ENCODE data around the gene TEX30. TPM values are rescaled to one million over a fixed set of nuclear protein-coding genes. Genes with fewer than 3 reads are reported as not detected.

The TEX30 gene
- total RNA-seq, 2 experiments from 2014 or later: 30.3 to 32.9 TPM

- H3K4me1 Mint-ChIP-seq: no peaks in the 10 kb centered on the region
- H3K36me3 Mint-ChIP-seq (ENCODE audit: low read depth): no peaks in the 10 kb centered on the region
- no peak overlapping the region for H3K4me3 Mint-ChIP-seq
- H3K27ac Mint-ChIP-seq: no peak overlapping the region
- H3K9me3 Mint-ChIP-seq: peaks cover 10% of the 10 kb centered on the region
- CTCF ChIA-PET: interaction anchor here (0.5 to 0.7 kb wide), 2 partner anchors 42 to 113 kb away, joined by 3 read pairs; no protein-coding TSS in a partner anchor
- DNase-seq: no peak
- peaks cover 60% of the 10 kb centered on the region for H3K27me3 Mint-ChIP-seq
- POLR2A ChIA-PET: no interaction called here
These were observed 31.1 kb downstream of the TEX30 start for GRCh38 chr13:102742506-102742905.

GRCh38 chr13:102742101-102742500 is 31.5 kb downstream of the TEX30 start:
- DNase-seq: no peak
- Mint-ChIP-seq H3K9me3 (peaks cover 10% of the 10 kb centered on the region), H3K4me1 (no peaks in the 10 kb centered on the region), H3K36me3 (ENCODE audit: low read depth) (no peaks in the 10 kb centered on the region), H3K27me3 (peaks cover 58% of the 10 kb centered on the region), H3K27ac (no peak overlapping the region), H3K4me3 (no peak overlapping the region)
- POLR2A ChIA-PET: no interaction called here
- CTCF ChIA-PET: interaction anchor here (0.5 kb wide), 1 partner anchor 43 kb away, joined by 3 read pairs; no protein-coding TSS in a partner anchor

GRCh38 chr13:102729560-102730270 is 43.9 kb downstream of the TEX30 start:
- Mint-ChIP-seq H3K9me3 (no peaks in the 10 kb centered on the region), H3K27me3 (peaks cover 21% of the 10 kb centered on the region), H3K27ac (no peak overlapping the region), H3K4me1 (no peaks in the 10 kb centered on the region), H3K4me3 (no peak overlapping the region), H3K36me3 (ENCODE audit: low read depth) (no peaks in the 10 kb centered on the region)
- ChIA-PET POLR2A (no interaction called here), CTCF (no interaction called here)
- DNase-seq: no peak

GRCh38 chr13:102726430-102726829 is 47.2 kb downstream of the TEX30 start:
- POLR2A ChIA-PET: no interaction called here
- no peaks in the 10 kb centered on the region for H3K36me3 Mint-ChIP-seq (ENCODE audit: low read depth)
- CTCF ChIA-PET: interaction anchor here (0.6 kb wide), 1 partner anchor 172 kb away, joined by 3 read pairs; no protein-coding TSS in a partner anchor
- H3K9me3 Mint-ChIP-seq: no peaks in the 10 kb centered on the region
- peak; percentile 26 for DNase-seq
- H3K4me3 Mint-ChIP-seq: no peak overlapping the region
- peaks cover 26% of the 10 kb centered on the region for H3K27me3 Mint-ChIP-seq
- no peak overlapping the region for H3K27ac Mint-ChIP-seq
- H3K4me1 Mint-ChIP-seq: no peaks in the 10 kb centered on the region

GRCh38 chr13:102724923-102725322 is 48.7 kb downstream of the TEX30 start:
- Mint-ChIP-seq H3K4me1 (no peaks in the 10 kb centered on the region), H3K27me3 (peaks cover 14% of the 10 kb centered on the region), H3K36me3 (ENCODE audit: low read depth) (no peaks in the 10 kb centered on the region), H3K9me3 (no peaks in the 10 kb centered on the region), H3K27ac (no peak overlapping the region), H3K4me3 (no peak overlapping the region)
- CTCF ChIA-PET: interaction anchor here (0.5 to 1.5 kb wide), 4 partner anchors 15 to 131 kb away, joined by 3 to 5 read pairs (median 3); partner anchors contain the start of gene ERCC5
- POLR2A ChIA-PET: interaction anchor here (0.7 kb wide), 1 partner anchor 129 kb away, joined by 3 read pairs; no protein-coding TSS in a partner anchor
- DNase-seq: peak; percentile 9

GRCh38 chr13:102721800-102722231 is 51.8 kb downstream of the TEX30 start:
- peaks cover 11% of the 10 kb centered on the region for H3K27me3 Mint-ChIP-seq
- no peaks in the 10 kb centered on the region for H3K36me3 Mint-ChIP-seq (ENCODE audit: low read depth)
- H3K27ac Mint-ChIP-seq: no peak overlapping the region
- ChIA-PET POLR2A (no interaction called here), CTCF (no interaction called here)
- H3K4me1 Mint-ChIP-seq: no peaks in the 10 kb centered on the region
- H3K9me3 Mint-ChIP-seq: no peaks in the 10 kb centered on the region
- no peak for DNase-seq
- no peak overlapping the region for H3K4me3 Mint-ChIP-seq

GRCh38 chr13:102718746-102719145 is 54.8 kb downstream of the TEX30 start:
- ChIA-PET CTCF (interaction anchor here (0.7 to 1.8 kb wide), 5 partner anchors 9 to 127 kb away, joined by 3 to 4 read pairs (median 3); partner anchors contain the start of gene ERCC5), POLR2A (no interaction called here)

More at GRCh38 chr13:102718746-102719145, 54.8 kb downstream of the TEX30 start:
- H3K36me3 Mint-ChIP-seq (ENCODE audit: low read depth): no peaks in the 10 kb centered on the region
- H3K4me3 Mint-ChIP-seq: no peak overlapping the region
- no peak for DNase-seq
- H3K9me3 Mint-ChIP-seq: no peaks in the 10 kb centered on the region
- no peaks in the 10 kb centered on the region for H3K4me1 Mint-ChIP-seq
- peaks cover 9% of the 10 kb centered on the region for H3K27me3 Mint-ChIP-seq
- no peak overlapping the region for H3K27ac Mint-ChIP-seq

Other genes starting within 250 kb of the TEX30 start
- 100 to 1,000 TPM in 1 of 2 experiments, 10 to 100 TPM in 1; 95.9 to 115 TPM for gene TPP2, start 176.8 kb downstream of the TEX30 start, total RNA-seq
- not detected for gene METTL21C, start 78.7 kb downstream of the TEX30 start, total RNA-seq
- 1 to 10 TPM; 6.8 to 7.6 TPM for gene POGLUT2, start 25.2 kb upstream of the TEX30 start, total RNA-seq
- gene BIVM, start 25.3 kb upstream of the TEX30 start, total RNA-seq: 10 to 100 TPM; 21.3 to 24.2 TPM
- 10 to 100 TPM; 92.6 to 94.9 TPM for gene ERCC5, start 72.2 kb upstream of the TEX30 start, total RNA-seq